GM19023 (cell line): Measurements from ENCODE around the gene TMEM135.
"Not testable (repeated sequence)": the region's sequence is repeated elsewhere in the genome, so short reads cannot be mapped to it uniquely, and the experiment has no call there.

ENCODE experiments used
- ATAC-seq: cut with Tn5 transposase; IDR thresholded peaks from one replicate; pipeline ENCODE4 v1.9.1; 2021; ENCODE audit warnings: mild to moderate bottlenecking, moderate library complexity; ENCODE audit not compliant: unreplicated experiment

The TMEM135 gene

GRCh38 chr11:87139475-87139874 is 101.7 kb downstream of the TMEM135 start:
- ATAC-seq = no peak

- ATAC-seq = no peak
Measured at GRCh38 chr11:87141322-87141721, 103.6 kb downstream of the TMEM135 start.

- ATAC-seq = no peak
Measured at GRCh38 chr11:87141980-87142514, 104.3 kb downstream of the TMEM135 start.

- ATAC-seq = no peak
Measured at GRCh38 chr11:87142594-87142993, 104.9 kb downstream of the TMEM135 start.

- ATAC-seq = no peak
Measured at GRCh38 chr11:87143641-87144040, 105.9 kb downstream of the TMEM135 start.

- no peak for ATAC-seq
Measured at GRCh38 chr11:87144252-87144651, 106.5 kb downstream of the TMEM135 start.

- ATAC-seq = no peak
Measured at GRCh38 chr11:87148749-87149148, 111.0 kb downstream of the TMEM135 start.

GRCh38 chr11:87149782-87150181 is 112.0 kb downstream of the TMEM135 start:
- not testable (repeated sequence) for ATAC-seq

GRCh38 chr11:87150936-87151335 is 113.2 kb downstream of the TMEM135 start:
- ATAC-seq = no peak

GRCh38 chr11:87154246-87154645 is 116.5 kb downstream of the TMEM135 start:
- ATAC-seq = no peak

- ATAC-seq = no peak
Measured at GRCh38 chr11:87156970-87157369, 119.2 kb downstream of the TMEM135 start.

GRCh38 chr11:87169076-87169475 is 131.3 kb downstream of the TMEM135 start:
- not testable (repeated sequence) for ATAC-seq

- ATAC-seq = no peak
Measured at GRCh38 chr11:87173185-87174039, 135.7 kb downstream of the TMEM135 start.

GRCh38 chr11:87174870-87175269 is 137.1 kb downstream of the TMEM135 start:
- ATAC-seq = no peak

GRCh38 chr11:87176044-87176443 is 138.3 kb downstream of the TMEM135 start:
- no peak for ATAC-seq

GRCh38 chr11:87179621-87180020 is 141.9 kb downstream of the TMEM135 start:
- ATAC-seq = no peak

GRCh38 chr11:87180742-87181141 is 143.0 kb downstream of the TMEM135 start:
- ATAC-seq = no peak

- ATAC-seq = no peak
Measured at GRCh38 chr11:87181143-87181542, 143.4 kb downstream of the TMEM135 start.

GRCh38 chr11:87185228-87185627 is 147.5 kb downstream of the TMEM135 start:
- no peak for ATAC-seq

- ATAC-seq = no peak
Measured at GRCh38 chr11:87187076-87187475, 149.3 kb downstream of the TMEM135 start.

- no peak for ATAC-seq
Measured at GRCh38 chr11:87187930-87188329, 150.2 kb downstream of the TMEM135 start.

- not testable (repeated sequence) for ATAC-seq
Measured at GRCh38 chr11:87188396-87188795, 150.7 kb downstream of the TMEM135 start.
